HFF-Myc (cell line): ENCODE measurements around the gene CDK5R2.

Experiments used
- DNase-seq: peaks from one replicate; pipeline ENCODE4 v3.0.0-alpha.2; 2011; ENCODE audit warnings: low read depth; ENCODE audit errors: extremely low read depth
- H3K4me3 ChIP-seq: replicated peaks from 2 replicates; pipeline ENCODE4 v1.5.1; 2011; ENCODE audit warnings: low read depth, mild to moderate bottlenecking, control low read depth, low read length
- TF ChIP-seq, protein P1 (sequence below): IDR thresholded peaks from 2 replicates; pipeline ENCODE4 v1.5.1; 2012; ENCODE audit warnings: mild to moderate bottlenecking, low read depth, low read length, control low read depth; ENCODE audit errors: missing control alignments

CDK5R2 gene

DNA sequence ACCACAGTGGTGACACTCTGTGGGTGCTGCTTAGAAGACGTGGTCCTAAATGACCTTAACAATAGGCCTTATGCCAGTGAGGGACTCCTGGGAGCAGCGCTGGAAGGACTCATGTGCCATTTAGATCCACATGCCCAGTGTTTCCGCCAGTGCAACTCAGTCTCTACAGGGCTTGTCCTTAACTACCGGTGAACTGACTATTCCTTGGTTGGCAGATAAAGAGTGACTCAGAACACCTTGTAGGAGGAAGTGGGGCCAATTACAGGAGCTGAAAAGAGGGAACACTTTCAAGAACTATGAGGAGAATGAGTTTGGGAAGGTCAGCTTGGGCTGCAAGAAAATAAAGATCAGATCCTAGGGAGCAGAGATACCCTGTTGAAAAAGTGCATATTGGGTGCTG, 1.8 kb upstream of the CDK5R2 start:
- H3K4me3 ChIP-seq, result no peak overlapping the region
- TF ChIP-seq, protein P1, sequence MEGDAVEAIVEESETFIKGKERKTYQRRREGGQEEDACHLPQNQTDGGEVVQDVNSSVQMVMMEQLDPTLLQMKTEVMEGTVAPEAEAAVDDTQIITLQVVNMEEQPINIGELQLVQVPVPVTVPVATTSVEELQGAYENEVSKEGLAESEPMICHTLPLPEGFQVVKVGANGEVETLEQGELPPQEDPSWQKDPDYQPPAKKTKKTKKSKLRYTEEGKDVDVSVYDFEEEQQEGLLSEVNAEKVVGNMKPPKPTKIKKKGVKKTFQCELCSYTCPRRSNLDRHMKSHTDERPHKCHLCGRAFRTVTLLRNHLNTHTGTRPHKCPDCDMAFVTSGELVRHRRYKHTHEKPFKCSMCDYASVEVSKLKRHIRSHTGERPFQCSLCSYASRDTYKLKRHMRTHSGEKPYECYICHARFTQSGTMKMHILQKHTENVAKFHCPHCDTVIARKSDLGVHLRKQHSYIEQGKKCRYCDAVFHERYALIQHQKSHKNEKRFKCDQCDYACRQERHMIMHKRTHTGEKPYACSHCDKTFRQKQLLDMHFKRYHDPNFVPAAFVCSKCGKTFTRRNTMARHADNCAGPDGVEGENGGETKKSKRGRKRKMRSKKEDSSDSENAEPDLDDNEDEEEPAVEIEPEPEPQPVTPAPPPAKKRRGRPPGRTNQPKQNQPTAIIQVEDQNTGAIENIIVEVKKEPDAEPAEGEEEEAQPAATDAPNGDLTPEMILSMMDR, result no peak
- no peak for DNase-seq

DNA sequence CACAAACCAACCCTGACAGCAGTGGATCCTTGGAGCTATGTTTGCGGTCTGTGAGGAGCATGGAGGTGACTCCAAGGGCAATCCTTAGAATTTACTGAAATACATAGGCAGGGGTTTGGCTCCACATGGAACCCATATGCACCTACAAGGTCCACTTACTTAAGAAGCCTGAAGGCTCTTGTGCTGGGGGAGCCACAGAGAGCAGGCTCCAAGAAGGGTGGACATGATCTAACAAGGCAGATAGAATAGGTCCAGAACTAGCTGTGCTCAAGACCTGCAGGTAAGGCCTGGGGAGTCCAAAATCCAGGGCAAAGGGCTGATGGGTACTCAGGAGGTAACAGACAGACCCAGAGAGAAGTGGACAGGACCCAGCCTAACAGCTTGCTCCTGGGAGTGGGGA, 1.2 kb upstream of the CDK5R2 start:
- TF ChIP-seq, protein P1, result no peak
- H3K4me3 ChIP-seq, result no peak overlapping the region
- DNase-seq, result no peak

DNA sequence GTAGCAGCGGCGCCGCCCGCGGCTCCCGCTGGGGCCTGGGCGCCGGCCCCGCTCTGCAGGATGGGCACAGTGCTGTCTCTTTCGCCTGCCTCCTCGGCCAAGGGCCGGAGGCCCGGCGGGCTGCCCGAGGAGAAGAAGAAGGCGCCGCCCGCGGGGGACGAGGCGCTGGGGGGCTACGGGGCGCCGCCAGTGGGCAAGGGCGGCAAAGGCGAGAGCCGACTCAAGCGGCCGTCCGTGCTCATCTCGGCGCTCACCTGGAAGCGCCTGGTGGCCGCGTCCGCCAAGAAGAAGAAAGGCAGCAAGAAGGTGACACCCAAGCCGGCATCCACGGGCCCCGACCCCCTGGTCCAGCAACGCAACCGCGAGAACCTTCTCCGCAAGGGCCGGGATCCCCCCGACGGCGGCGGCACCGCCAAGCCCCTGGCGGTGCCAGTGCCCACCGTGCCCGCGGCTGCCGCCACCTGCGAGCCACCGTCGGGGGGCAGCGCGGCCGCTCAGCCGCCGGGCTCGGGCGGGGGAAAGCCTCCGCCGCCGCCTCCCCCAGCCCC, 369 bp downstream of the CDK5R2 start:
- TF ChIP-seq, protein P1, result no peak
- H3K4me3 ChIP-seq, result peak overlapping the region; percentile 30
- DNase-seq, result no peak

DNA sequence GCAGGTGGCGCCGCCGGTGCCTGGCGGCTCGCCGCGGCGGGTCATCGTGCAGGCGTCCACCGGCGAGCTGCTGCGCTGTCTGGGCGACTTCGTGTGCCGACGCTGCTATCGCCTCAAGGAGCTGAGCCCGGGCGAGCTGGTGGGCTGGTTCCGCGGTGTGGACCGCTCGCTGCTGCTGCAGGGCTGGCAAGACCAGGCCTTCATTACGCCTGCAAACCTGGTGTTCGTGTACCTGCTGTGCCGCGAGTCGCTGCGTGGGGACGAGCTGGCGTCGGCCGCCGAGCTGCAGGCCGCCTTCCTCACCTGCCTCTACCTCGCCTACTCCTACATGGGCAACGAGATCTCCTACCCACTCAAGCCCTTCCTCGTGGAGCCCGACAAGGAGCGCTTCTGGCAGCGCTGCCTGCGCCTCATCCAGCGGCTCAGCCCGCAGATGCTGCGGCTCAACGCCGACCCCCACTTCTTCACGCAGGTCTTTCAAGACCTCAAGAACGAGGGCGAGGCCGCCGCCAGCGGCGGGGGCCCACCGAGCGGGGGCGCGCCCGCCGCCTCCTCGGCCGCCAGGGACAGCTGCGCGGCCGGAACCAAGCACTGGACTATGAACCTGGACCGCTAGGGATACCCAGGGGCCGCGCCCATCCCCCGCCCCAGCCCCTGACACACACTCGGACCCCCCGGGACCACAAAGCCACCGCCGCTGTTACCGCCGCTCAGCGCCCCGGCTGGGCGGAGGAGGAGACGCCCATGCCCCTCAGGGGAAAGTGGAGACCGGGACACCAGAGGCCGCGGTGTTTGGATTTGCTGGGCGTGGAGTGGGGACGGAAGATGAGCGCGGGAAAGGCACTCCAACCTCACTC, 1.1 kb downstream of the CDK5R2 start:
- no peak overlapping the region for H3K4me3 ChIP-seq
- DNase-seq, result no peak
- TF ChIP-seq, protein P1, result no peak

DNA sequence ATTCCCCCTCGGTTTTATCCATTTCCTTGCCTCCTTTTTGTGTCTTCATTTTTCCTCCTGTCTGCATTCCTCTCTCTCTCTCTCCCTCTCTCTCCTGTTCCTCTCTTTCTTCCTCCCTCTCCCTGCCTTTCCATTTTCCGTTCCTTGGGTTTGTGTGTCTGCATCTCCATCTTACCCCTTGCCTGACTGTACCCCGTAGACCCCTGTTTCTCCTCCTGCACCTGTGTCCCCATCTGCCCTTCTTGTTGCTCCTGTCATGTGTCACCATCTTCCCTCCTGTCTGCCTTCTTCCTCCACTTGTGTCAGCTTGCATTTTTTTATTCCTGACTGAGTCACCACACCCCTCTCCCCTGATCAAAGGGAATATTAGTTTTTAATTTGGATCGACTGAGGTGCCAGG, 1.8 kb downstream of the CDK5R2 start:
- TF ChIP-seq, protein P1, result no peak
- no peak for DNase-seq
- H3K4me3 ChIP-seq, result no peak overlapping the region

DNA sequence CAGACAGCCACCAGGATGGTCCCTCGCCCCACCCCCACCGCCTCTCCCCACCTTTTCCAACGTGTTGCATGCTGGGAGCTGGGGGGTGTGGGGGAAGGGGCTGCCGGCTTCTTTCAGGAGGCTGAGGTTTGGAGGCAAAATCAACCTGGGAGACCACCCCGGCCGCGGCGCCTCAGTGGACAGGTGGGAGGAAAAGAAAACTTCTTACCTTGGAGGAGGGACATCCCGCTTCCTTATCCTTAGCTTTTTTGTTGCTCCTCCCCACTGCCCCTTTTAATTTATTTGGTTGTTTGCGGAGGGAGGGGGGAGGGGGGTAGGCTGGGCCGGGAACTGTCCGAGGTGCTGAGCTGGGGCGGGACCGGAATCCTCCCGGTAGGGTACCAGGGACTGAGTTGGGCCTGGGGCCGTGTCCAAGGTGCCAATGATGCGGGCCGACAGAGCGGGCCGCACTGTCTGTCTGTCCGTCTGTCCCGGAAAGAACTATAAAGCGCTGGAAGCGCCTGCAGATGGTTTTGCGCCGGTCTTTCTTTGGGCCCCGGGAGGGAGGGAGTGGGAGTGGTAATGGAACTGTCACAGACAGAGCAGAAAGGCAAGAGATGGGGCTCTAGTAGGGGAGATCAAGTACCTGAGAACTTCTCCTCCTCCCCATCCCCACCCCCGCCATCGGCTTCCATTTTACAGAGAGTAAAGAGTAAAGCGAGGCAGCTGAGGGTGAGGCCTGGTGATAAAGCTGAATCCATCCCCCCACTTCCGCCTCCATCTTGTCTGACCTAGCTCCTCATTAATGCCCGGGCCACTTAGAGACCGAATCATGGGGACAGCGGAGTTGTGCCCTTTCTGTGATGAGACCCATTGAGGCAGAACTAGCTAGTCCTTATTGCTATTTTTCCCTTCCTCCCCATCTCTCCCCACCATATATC, 2.4 kb downstream of the CDK5R2 start:
- TF ChIP-seq, protein P1, result no peak
- H3K4me3 ChIP-seq, result no peak overlapping the region
- no peak for DNase-seq
